ENCODE data around the gene CPT1B. TPM values are rescaled to one million over a fixed set of nuclear protein-coding genes. Genes with fewer than 3 reads are reported as not detected.

Gene CPT1B
- total RNA-seq, 1 donor from 2014 or later, result 62.3 TPM

Other genes starting within 250 kb of the CPT1B start
- 63.5 TPM for gene PPP6R2, start 235.1 kb downstream of the CPT1B start, total RNA-seq
- gene SBF1, start 103.4 kb downstream of the CPT1B start, total RNA-seq, result 79.2 TPM
- 4.6 TPM for gene ADM2, start 96.9 kb downstream of the CPT1B start, total RNA-seq
- gene MIOX, start 91.6 kb downstream of the CPT1B start, total RNA-seq, result not detected
- 63.6 TPM for gene LMF2, start 70.7 kb downstream of the CPT1B start, total RNA-seq
- gene NCAPH2, start 70.2 kb downstream of the CPT1B start, total RNA-seq, result 37.7 TPM
- not detected for gene SCO2, start 52.8 kb downstream of the CPT1B start, total RNA-seq
- 37.9 TPM for gene TYMP, start 48.4 kb downstream of the CPT1B start, total RNA-seq
- gene KLHDC7B, start 32.5 kb downstream of the CPT1B start, total RNA-seq, result 1.2 TPM
- not detected for gene SYCE3, start 15.5 kb downstream of the CPT1B start, total RNA-seq
- gene CHKB, start 4.4 kb upstream of the CPT1B start, total RNA-seq, result 98.0 TPM
- 0.83 TPM for gene MAPK8IP2, start 22.4 kb upstream of the CPT1B start, total RNA-seq
- gene ARSA, start 49.7 kb upstream of the CPT1B start, total RNA-seq, result 61.9 TPM
- 37.1 TPM for gene SHANK3, start 94.4 kb upstream of the CPT1B start, total RNA-seq
- 1.7 TPM for gene ACR, start 159.8 kb upstream of the CPT1B start, total RNA-seq
- 44.3 TPM for gene RABL2B, start 205.2 kb upstream of the CPT1B start, total RNA-seq

Data from ureter (tissue), 1 donor.